C1 segment of cervical spinal cord (tissue), 14 donors: ENCODE measurements around the gene RUFY1.
A peak's percentile ranks its signal among the peaks of the same experiment; 100 is the strongest.

Experiments used
- DNase-seq, 14 donors: peaks; one replicate each; lab custom pipeline; 2025; lab: John Stamatoyannopoulos, UW

The RUFY1 gene

GRCh38 chr5:179605026-179605833 lies 54.9 kb downstream of the RUFY1 start:
- DNase-seq = peak in 2 of 14 donors; percentile 10 to 33

DNA sequence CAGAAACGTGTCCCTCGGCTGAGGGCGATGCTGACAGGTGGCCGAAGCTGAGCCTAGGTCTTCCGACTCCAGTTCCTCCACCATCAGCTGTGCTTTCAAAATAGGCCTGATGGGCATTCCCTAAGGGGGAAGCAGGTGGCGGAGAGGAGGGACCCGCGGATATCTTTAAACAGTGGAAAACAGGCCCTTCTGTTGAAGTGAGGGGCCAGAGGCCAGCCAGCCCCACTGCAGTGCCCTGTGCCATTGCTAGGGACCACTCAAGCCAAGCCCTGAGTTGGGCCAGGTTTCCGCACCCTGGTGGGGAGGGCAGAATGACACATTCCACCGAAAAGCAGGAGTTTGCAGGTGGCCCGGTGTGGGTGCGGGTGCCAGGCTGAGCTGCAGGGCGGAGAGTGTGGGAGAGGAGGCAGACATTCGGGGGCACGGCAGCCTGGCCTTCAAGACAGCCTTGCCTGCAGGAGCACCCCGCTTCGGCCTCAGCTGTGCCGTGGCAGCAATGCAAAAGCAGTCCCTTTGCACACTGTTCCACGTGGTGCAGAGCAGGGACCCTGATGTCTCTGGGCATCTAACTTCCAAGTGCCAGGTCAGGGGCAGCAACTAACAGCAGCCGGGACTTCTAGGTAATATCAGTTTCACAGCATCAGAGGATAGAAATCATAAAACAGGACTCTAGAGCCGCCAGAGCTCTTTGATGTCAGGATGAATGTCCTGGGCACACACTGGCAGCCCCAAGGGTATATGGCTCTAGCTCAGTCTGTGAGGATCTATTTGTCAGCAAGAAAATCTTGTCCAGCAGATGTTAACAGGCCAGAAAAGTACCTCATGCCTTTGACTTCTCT lies 55.9 kb downstream of the RUFY1 start:
- no peak for DNase-seq

GRCh38 chr5:179606910-179607159 lies 56.5 kb downstream of the RUFY1 start:
- DNase-seq = no peak

GRCh38 chr5:179607160-179607931 lies 57.0 kb downstream of the RUFY1 start:
- DNase-seq = peak in 6 of 14 donors; percentile 6 to 93 (median 26)

GRCh38 chr5:179608131-179608581 lies 57.8 kb downstream of the RUFY1 start:
- DNase-seq = no peak

- no peak for DNase-seq
Observed at GRCh38 chr5:179609834-179610108, 59.4 kb downstream of the RUFY1 start.

GRCh38 chr5:179610109-179610902 lies 60.0 kb downstream of the RUFY1 start:
- DNase-seq = no peak

DNA sequence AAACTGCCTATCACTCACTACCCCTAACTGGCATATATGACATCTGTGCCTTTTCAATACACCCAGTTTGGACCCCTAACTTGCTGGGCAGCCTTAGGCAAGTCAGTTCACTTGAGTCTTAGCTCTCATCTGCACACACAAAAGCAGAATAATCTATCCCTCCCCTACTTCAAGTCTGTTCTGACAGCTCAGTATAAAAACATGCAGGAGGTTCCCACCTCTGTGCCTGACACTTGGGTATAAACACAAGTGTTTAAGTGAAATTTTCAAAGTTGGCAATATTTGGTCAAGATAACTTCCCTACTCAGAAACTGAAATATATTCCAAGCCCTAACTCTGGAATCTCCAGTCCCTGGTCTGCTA lies 60.5 kb downstream of the RUFY1 start:
- no peak for DNase-seq

DNA sequence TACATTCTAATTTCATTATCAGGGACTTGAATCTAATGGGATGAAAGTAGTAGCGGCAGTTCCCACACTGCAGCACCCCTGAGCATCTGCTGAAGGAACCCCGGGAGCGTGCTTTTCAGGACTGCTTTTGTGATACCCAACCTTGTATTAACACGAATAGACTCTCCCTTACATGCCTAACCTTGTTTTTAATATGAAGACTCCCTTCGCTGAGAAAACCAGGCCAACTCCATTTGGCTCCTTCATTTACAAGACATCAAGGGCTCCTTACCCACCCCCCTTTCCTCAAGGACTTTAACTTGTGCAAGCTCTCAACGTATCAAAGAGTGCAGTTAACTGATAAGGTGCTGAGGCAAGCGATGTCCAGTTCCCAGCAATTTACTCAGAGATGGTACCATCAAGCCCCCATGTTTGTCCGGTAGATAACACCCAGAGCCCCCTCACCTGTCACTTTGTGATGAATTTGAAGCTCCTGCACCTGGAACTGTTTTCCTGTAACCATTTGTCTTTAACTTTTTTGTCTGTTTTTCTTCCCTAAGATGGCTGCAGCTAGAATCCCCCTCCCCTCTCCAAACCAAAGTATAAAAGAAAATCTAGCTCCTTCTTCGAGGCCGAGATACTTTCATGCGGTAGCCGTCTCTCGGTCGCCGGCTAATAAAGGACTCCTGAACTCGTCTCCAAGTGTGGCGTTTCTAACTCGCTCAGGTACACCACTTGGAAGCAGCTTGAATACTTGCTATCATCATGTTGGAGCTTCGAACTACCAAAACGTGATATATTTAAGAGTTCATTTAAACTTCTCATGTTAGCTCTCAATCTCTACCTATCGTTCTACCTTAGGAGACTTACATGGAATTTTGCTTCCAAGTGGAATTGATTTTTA lies 62.5 kb downstream of the RUFY1 start:
- DNase-seq = no peak

GRCh38 chr5:179613460-179614071 lies 63.2 kb downstream of the RUFY1 start:
- no peak for DNase-seq

- no peak for DNase-seq
Observed at GRCh38 chr5:179614745-179615144, 64.4 kb downstream of the RUFY1 start.

DNA sequence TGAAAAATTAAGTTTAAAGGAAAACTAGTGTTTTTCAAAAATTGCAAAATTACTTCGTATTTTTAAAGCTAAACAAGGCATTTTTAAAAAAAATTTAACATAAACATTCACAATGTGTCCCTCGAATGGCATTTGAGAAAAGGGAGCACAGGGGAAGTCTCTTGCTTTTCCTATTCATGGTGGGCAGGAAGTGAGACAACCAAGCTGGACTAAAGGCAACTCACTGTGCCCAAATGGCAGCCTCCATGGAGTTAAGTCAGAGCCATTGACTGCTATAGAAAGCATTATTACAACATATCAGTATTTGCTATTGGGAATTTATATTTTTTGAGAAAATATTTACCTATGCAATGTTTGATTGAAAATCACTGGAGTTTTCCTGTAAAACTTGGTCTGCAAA lies 64.8 kb downstream of the RUFY1 start:
- no peak for DNase-seq

DNA sequence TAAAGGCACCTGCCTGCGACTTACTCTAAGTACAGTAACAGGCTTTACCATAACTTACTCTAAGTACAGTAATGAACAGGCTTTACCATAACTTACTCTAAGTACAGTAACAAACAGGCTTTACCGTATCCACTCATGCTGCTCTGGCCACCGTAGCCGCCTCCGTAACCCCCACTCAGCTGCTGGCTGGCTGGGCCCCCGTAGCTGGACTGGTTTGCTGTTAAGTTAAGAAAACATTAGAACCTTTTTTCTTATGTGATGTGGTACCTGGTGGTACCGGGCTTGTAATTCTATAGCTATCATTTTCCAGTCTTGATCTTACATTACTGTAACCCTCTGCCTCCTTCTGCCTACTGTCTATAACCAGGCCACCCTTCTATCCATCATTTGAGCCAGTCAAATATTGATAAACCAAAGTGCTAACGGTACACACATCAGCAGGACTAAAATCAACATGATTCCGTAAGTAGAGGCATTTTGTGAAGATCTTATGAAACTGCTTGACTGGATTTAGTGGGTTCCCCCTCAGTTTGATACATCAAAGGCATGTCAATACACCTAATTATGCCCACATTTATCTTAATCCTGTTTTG lies 65.7 kb downstream of the RUFY1 start:
- DNase-seq = no peak

DNA sequence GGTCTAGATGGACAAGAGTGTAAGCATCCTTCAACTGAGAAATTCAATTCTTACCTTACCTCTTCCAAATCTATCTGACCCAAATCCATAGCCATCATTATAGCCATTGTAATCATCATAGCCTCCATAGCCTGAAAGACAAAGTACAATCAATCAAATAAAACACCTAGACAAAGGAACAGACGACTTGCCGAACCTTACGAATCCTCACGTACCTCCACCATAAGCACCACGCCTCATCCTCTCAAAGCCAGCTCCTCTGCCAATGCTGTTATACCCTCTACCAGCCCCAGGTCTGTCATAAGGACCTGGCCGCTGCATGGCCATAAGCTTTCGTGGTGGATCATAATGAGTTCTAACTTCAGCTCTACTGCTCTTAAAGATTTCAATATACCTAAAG lies 67.6 kb downstream of the RUFY1 start:
- DNase-seq = no peak

DNA sequence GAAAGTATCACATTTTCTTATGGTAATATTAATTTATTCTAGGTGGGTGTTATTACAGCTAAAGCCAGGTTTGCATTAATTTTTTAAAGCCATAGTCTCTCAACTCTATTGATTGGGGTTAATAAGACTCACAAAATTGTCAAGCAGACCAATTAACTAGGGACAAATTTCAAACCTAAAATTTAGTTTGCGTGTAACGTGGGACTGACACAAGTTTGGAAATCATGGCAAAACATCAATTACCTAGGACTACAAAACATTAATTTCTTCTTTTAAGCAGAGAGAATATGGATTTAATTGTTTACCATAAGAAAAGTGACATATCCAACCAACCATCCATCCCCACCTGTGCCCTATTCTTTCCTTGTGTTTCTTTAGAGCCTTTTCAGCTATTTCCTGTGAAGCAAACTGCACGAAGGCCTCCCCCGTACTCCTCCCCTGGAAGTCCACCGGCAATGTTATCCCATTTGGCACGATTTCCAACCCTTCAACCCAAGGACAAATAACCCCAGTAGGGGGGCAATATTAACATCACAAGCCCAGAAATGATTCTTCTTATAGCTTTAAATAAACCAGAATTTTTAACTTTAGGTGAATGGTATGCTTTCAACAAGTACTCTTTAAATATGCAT lies 68.7 kb downstream of the RUFY1 start:
- DNase-seq = no peak

DNA sequence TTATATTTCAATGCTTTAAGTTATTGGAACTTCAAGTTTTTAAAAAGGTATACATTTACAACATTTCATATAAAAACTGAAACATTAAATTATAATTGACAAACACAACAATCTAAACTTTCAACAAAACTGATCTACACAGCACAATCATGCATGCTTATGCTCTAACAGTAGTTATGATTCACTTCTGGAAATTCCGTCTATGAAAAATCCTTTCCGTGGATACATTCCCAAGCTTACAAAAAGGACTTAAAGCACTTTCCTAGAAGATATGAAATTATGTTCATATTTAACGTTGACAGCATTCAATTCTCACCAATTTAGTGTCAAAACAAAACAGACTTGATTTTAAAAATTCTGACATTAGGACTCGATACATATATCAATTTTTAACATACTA lies 69.4 kb downstream of the RUFY1 start:
- no peak for DNase-seq

DNA sequence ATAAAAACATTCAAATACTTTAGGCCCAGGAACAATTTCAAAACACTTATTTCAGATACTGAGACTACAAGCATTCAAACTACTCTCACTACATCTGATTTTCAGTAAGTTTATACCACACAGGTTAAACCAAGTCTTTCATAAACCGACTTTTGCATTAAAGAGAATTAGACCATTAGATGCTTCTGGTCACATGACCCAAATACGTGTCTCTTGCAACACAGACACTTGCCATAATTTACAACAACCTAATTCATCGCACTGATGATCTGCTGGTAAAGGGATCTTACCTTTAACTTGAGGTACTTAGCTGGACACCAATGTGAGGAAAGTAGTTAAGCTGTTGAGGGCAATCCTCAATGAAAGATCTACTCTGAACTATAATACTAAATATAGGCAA lies 69.9 kb downstream of the RUFY1 start:
- no peak for DNase-seq

- no peak for DNase-seq
Observed at GRCh38 chr5:179620703-179621350, 70.5 kb downstream of the RUFY1 start.
